Measurements from ENCODE around the gene FREY1. TPM values are rescaled to one million over a fixed set of nuclear protein-coding genes. Genes with fewer than 3 reads are reported as not detected.

FREY1 gene
- total RNA-seq, 1 experiment from 2014 or later: 4.2 TPM

DNA sequence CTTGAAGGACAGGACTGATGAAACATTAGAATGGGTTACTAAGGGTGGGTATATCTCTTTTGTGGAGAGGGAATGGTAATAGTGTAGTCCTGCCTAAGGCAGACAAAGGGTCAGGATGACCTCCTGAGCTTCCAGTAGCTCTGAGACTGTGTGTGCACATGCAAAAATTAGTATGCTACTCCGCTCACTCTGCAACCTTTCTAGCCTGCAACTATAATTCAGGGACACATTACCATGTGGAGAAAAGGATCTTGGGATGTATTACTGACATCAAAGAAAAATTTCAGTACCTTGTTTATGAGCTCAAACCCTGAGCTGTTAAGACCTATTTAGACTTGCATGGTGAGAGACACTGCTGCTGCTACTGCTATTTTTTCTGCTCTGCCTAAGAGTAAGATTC, 40.8 kb upstream of the FREY1 start:
- CTCF ChIA-PET: no interaction called here
- 0 out of 2 replicates have a peak, but pooled peaks cover 3% of the 10 kb centered on the region for H3F3A ChIP-seq (ENCODE audit: insufficient read depth, low read depth)
- H3K36me3 ChIP-seq (ENCODE audit: low read depth): no peaks in the 10 kb centered on the region; the same call in 1 of the 2 replicates
- POLR2A ChIA-PET (ENCODE audit: unreplicated experiment): no interaction called here
- intact Hi-C loops (cut with micrococcal nuclease; ENCODE audit: unreplicated experiment): no loop called here
- no peaks in the 10 kb centered on the region for H3K9me3 ChIP-seq (ENCODE audit: insufficient read depth, low read depth)
- no peak overlapping the region for H2AFZ ChIP-seq
- no peaks in the 10 kb centered on the region; the same call in 1 of the 2 replicates for H4K20me1 ChIP-seq (ENCODE audit: insufficient read depth)
- H3K4me2 ChIP-seq: no peak overlapping the region
- H3K4me1 ChIP-seq (replicated peaks; ENCODE audit: insufficient read depth): no peaks in the 10 kb centered on the region
- BruUV-seq (replicated peaks): no TSS peak
- no peaks in the 10 kb centered on the region for H3K79me2 ChIP-seq (ENCODE audit: low read depth)
- no peak for TF ChIP-seq EZH2 (IDR thresholded peaks at IDR 0.05; ENCODE audit: low read depth)
- TF ChIP-seq, protein P1, sequence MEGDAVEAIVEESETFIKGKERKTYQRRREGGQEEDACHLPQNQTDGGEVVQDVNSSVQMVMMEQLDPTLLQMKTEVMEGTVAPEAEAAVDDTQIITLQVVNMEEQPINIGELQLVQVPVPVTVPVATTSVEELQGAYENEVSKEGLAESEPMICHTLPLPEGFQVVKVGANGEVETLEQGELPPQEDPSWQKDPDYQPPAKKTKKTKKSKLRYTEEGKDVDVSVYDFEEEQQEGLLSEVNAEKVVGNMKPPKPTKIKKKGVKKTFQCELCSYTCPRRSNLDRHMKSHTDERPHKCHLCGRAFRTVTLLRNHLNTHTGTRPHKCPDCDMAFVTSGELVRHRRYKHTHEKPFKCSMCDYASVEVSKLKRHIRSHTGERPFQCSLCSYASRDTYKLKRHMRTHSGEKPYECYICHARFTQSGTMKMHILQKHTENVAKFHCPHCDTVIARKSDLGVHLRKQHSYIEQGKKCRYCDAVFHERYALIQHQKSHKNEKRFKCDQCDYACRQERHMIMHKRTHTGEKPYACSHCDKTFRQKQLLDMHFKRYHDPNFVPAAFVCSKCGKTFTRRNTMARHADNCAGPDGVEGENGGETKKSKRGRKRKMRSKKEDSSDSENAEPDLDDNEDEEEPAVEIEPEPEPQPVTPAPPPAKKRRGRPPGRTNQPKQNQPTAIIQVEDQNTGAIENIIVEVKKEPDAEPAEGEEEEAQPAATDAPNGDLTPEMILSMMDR (conservative IDR thresholded peaks at IDR 0.05): no peak
- no peaks in the 10 kb centered on the region for H3K27me3 ChIP-seq (ENCODE audit: insufficient read depth, low read depth)
- no peak overlapping the region for H3K27ac ChIP-seq
- no peak for DNase-seq
- H3K9me2 ChIP-seq (ENCODE audit: insufficient read depth): no peaks in the 10 kb centered on the region
- H3K4me3 ChIP-seq: no peak overlapping the region

DNA sequence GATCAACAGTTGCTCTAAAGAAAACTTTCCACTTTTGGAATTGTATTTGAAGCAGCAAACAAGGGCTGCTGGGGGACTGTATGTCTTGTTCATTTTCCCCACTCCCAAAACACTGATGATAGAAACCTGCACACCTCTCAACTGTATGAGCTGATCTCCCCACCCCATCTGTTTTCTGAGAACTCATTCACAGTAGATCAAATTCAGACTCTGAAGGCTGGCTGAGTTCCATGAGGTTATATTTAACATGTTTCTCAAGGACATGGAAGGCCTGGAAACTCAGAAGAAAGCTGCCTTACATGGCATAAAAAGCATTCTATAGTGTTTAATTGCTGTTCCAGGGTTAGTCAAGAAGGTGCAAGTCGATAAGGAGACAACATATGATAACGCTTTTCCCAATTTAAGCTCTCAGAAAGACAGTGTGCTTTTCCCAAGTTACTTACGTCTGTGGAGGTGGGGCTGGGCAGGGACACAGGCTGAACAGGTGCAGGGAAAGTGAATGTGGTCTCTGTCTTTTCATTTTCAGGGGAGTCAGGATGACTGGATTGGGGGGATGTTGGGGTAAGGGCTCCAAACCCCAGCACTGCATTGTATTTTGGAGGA, 38.4 kb upstream of the FREY1 start:
- no peaks in the 10 kb centered on the region for H3K79me2 ChIP-seq (ENCODE audit: low read depth)
- no peaks in the 10 kb centered on the region for H3K9me3 ChIP-seq (ENCODE audit: insufficient read depth, low read depth)
- H3F3A ChIP-seq (ENCODE audit: insufficient read depth, low read depth): no peaks in the 10 kb centered on the region
- intact Hi-C loops (cut with micrococcal nuclease; ENCODE audit: unreplicated experiment): no loop called here
- BruUV-seq (replicated peaks): no TSS peak
- ChIA-PET POLR2A (ENCODE audit: unreplicated experiment) (no interaction called here), CTCF (no interaction called here)
- H2AFZ ChIP-seq: no peak overlapping the region
- TF ChIP-seq, protein P1 (conservative IDR thresholded peaks at IDR 0.05): no peak
- TF ChIP-seq EZH2 (IDR thresholded peaks at IDR 0.05; ENCODE audit: low read depth): no peak
- H3K4me3 ChIP-seq: no peak overlapping the region
- no peaks in the 10 kb centered on the region for H3K36me3 ChIP-seq (ENCODE audit: low read depth)
- DNase-seq: no peak
- H3K27ac ChIP-seq: no peak overlapping the region
- H3K4me2 ChIP-seq: no peak overlapping the region
- no peaks in the 10 kb centered on the region; the same call in 1 of the 2 replicates for H4K20me1 ChIP-seq (ENCODE audit: insufficient read depth)
- H3K27me3 ChIP-seq (ENCODE audit: insufficient read depth, low read depth): no peaks in the 10 kb centered on the region
- H3K9me2 ChIP-seq (ENCODE audit: insufficient read depth): no peaks in the 10 kb centered on the region
- no peaks in the 10 kb centered on the region for H3K4me1 ChIP-seq (replicated peaks; ENCODE audit: insufficient read depth)

DNA sequence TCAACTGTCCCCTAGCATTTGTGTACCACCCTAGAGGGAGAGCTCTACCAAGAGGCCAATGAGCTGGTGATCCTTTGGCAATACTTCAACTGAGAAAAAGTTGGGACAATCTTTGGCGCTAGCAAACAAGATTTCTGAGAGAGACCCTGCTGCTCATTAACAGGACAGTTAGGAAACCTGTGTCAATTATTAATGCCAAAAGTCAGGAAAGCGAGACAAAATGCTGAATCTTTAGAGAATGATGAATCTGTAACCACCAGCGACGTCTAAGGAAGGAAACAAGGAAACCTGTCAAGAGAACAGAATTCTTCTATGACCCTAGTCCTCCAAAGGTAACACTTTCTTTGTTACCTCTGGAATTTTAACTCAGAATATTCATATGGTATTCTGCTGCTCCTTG, 35.3 kb upstream of the FREY1 start:
- no peak overlapping the region for H3K4me2 ChIP-seq
- H3K79me2 ChIP-seq (ENCODE audit: low read depth): no peaks in the 10 kb centered on the region
- H3K4me3 ChIP-seq: no peak overlapping the region
- H2AFZ ChIP-seq: no peak overlapping the region
- no peaks in the 10 kb centered on the region for H3K4me1 ChIP-seq (replicated peaks; ENCODE audit: insufficient read depth)
- no peak for DNase-seq
- no peaks in the 10 kb centered on the region; the same call in 1 of the 2 replicates for H4K20me1 ChIP-seq (ENCODE audit: insufficient read depth)
- TF ChIP-seq, protein P1 (conservative IDR thresholded peaks at IDR 0.05): no peak
- intact Hi-C loops (cut with micrococcal nuclease; ENCODE audit: unreplicated experiment): no loop called here
- no TSS peak for BruUV-seq (replicated peaks)
- no peaks in the 10 kb centered on the region for H3K36me3 ChIP-seq (ENCODE audit: low read depth)
- no peaks in the 10 kb centered on the region for H3K9me3 ChIP-seq (ENCODE audit: insufficient read depth, low read depth)
- no peaks in the 10 kb centered on the region for H3K9me2 ChIP-seq (ENCODE audit: insufficient read depth)
- no peak overlapping the region for H3K27ac ChIP-seq
- no peaks in the 10 kb centered on the region for H3K27me3 ChIP-seq (ENCODE audit: insufficient read depth, low read depth)
- CTCF ChIA-PET: no interaction called here
- H3F3A ChIP-seq (ENCODE audit: insufficient read depth, low read depth): no peaks in the 10 kb centered on the region
- POLR2A ChIA-PET (ENCODE audit: unreplicated experiment): no interaction called here

Data from PC-9 (cell line).